K562 (cell line): ENCODE measurements around the gene MRPL3. TPM values are rescaled to one million over a fixed set of nuclear protein-coding genes. Genes with fewer than 3 reads are reported as not detected.

ENCODE experiments used
- ATAC-seq: fragments of 200-7000 bp; cut with Tn5 transposase; 3 replicates; pipeline ENCODE4 v1.9.1; 2020; ENCODE audit warnings: moderate library complexity
- Bru-seq: library from RNA; stranded (reverse); fragments of 400-500 nt; gene quantifications from one replicate; lab custom pipeline; 2021; lab: Mats Ljungman, UMichigan
- BruChase-seq, 2 experiments: library from RNA; stranded (reverse); fragments of 400-500 nt; gene quantifications; one replicate each; lab custom pipeline; 2021; lab: Mats Ljungman, UMichigan
- BruUV-seq: library from RNA; stranded (reverse); fragments of 400-500 nt; replicated peaks from 2 replicates; lab custom pipeline; 2021; lab: Mats Ljungman, UMichigan
- CTCF ChIA-PET: fragments of 300-600 bp; formaldehyde crosslinking; extraction: SDS; loops from one replicate; lab custom pipeline; 2021; ENCODE audit warnings: low intra/inter-chr PET ratio; lab: Yijun Ruan, JAX
- POLR2A ChIA-PET: fragments of 300-600, 350-650 bp; sonication (Branson Sonifier 250); formaldehyde crosslinking; extraction: SDS; loops from one replicate; lab custom pipeline; 2021; ENCODE audit warnings: antibody characterized with exemption, inconsistent platforms; lab: Yijun Ruan, JAX
- DNase-seq, 4 experiments: peaks; one replicate each; pipeline versions ENCODE4 v3.0.0 to v3.0.0-alpha.2; 2011 to 2018; ENCODE audit warnings: low spot score in 3 of 4, mixed read lengths in 3 of 4; ENCODE audit errors: extremely low read depth in 1 of 4
- FAIRE-seq: peaks from 2 replicates; lab custom pipeline; 2011; peaks lifted over from hg19 to GRCh38; lab: Jason Lieb, UNC
- H2AFZ ChIP-seq: 2 replicates; pipeline ENCODE4 v1.6.0; 2011; ENCODE audit warnings: low read depth, low read length, control low read depth, inconsistent platforms
- H3K27ac ChIP-seq: fragments of 200-600 bp; 3 replicates; pipeline ENCODE4 v1.8.0; 2011; ENCODE audit warnings: low read depth, mild to moderate bottlenecking, control low read depth, inconsistent platforms, low read length, moderate library complexity, mixed read lengths; ENCODE audit errors: extremely low read depth
- H3K27me3 ChIP-seq, 2 experiments: fragments of 300-600 bp in 1 of 2; 2 replicates in 1 of 2; 3 replicates in 1 of 2; pipeline versions ENCODE4 v1.6.0 to v1.8.0; 2011; ENCODE audit warnings: inconsistent platforms in 2 of 2, low read length in 2 of 2, mild to moderate bottlenecking in 1 of 2, mixed read lengths in 1 of 2, moderate library complexity in 1 of 2; ENCODE audit not compliant: control insufficient read depth in 2 of 2, insufficient read depth in 2 of 2
- H3K36me3 ChIP-seq: fragments of 300-600 bp; 3 replicates; pipeline ENCODE4 v1.8.0; 2011; ENCODE audit warnings: mild to moderate bottlenecking, low read length, inconsistent platforms; ENCODE audit not compliant: control insufficient read depth, insufficient read depth
- H3K4me1 ChIP-seq, 2 experiments: fragments of 200-600 bp in 1 of 2; replicated peaks in 1 of 2; 2 replicates in 1 of 2; 3 replicates in 1 of 2; pipeline versions ENCODE4 v1.5.1 to v1.8.0; 2011; ENCODE audit warnings: inconsistent platforms in 2 of 2, low read length in 2 of 2, mild to moderate bottlenecking in 1 of 2, mixed read lengths in 1 of 2, moderate library complexity in 1 of 2; ENCODE audit not compliant: control insufficient read depth in 2 of 2, insufficient read depth in 2 of 2
- H3K4me2 ChIP-seq: 2 replicates; pipeline ENCODE4 v1.6.1; 2011; ENCODE audit warnings: low read length, control low read depth, inconsistent platforms, mixed read lengths; ENCODE audit not compliant: insufficient read depth
- H3K4me3 ChIP-seq: fragments of 200-600 bp; sonication (generic), shearing (Covaris generic); 2 replicates; pipeline ENCODE4 v1.5.1; 2016; ENCODE audit warnings: control low read depth, inconsistent platforms
- H3K79me2 ChIP-seq: fragments of 200-600 bp; 3 replicates; pipeline ENCODE4 v1.8.0; 2011; ENCODE audit warnings: low read length, inconsistent platforms; ENCODE audit not compliant: control insufficient read depth, insufficient read depth
- H3K9ac ChIP-seq, 2 experiments: 2 replicates each; pipeline versions ENCODE4 v1.6.0 to v1.6.1; 2011; ENCODE audit warnings: low read depth in 2 of 2, low read length in 2 of 2, control low read depth in 1 of 2, inconsistent platforms in 1 of 2, mild to moderate bottlenecking in 1 of 2, mixed read lengths in 1 of 2; ENCODE audit not compliant: insufficient read depth in 1 of 2
- H3K9me1 ChIP-seq: one replicate; pipeline ENCODE4 v1.6.0; 2011; ENCODE audit warnings: inconsistent platforms, mild to moderate bottlenecking, low read length, moderate library complexity; ENCODE audit not compliant: control insufficient read depth, insufficient read depth
- H3K9me3 ChIP-seq: replicated peaks from 2 replicates; pipeline ENCODE4 v1.5.1; 2011; ENCODE audit warnings: low read depth, low read length, inconsistent platforms; ENCODE audit not compliant: control insufficient read depth, insufficient read depth
- H4K20me1 ChIP-seq: replicated peaks from 2 replicates; pipeline ENCODE4 v1.6.1; 2011; ENCODE audit warnings: low read length, inconsistent platforms, mixed read lengths; ENCODE audit not compliant: control insufficient read depth, insufficient read depth
- CBFA2T2 ChIP-seq: fragments of 450-650 bp; conservative IDR thresholded peaks from 2 replicates; pipeline ENCODE4 v1.6.1; 2017; ENCODE audit warnings: mild to moderate bottlenecking
- E2F3 ChIP-seq: fragments of 250-450 bp; sonication (Bioruptor Pico); IDR thresholded peaks from 2 replicates; pipeline ENCODE4 v1.4.0; 2020; ENCODE audit warnings: mild to moderate bottlenecking
- FOXK2 ChIP-seq, 2 experiments: fragments of 450-650 bp; IDR thresholded peaks in 1 of 2; conservative IDR thresholded peaks in 1 of 2; 2 replicates each; pipeline ENCODE4 v1.6.1; 2016; ENCODE audit warnings: low read depth in 2 of 2, mild to moderate bottlenecking in 1 of 2
- HEY1 ChIP-seq: fragments of 250-450 bp; sonication (Bioruptor Pico); IDR thresholded peaks from 2 replicates; pipeline ENCODE4 v1.5.0; 2020; ENCODE audit warnings: mild to moderate bottlenecking, moderate library complexity, borderline replicate concordance
- SAFB ChIP-seq: fragments of 200-400 bp; formaldehyde crosslinking; IDR thresholded peaks from 2 replicates; pipeline ENCODE4 v1.6.1; 2017; ENCODE audit warnings: low read depth, low read length, borderline replicate concordance
- ZC3H8 ChIP-seq: fragments of 450-650 bp; IDR thresholded peaks from 2 replicates; pipeline ENCODE4 v1.6.1; 2017
- ZNF354B ChIP-seq: fragments of 250-450 bp; sonication (Bioruptor Pico); IDR thresholded peaks from 2 replicates; pipeline ENCODE4 v1.4.0; 2020
- ZNF431 ChIP-seq: sonication (generic); formaldehyde crosslinking; IDR thresholded peaks from 2 replicates; pipeline ENCODE4 v1.8.0; 2022; ENCODE audit warnings: mild to moderate bottlenecking, missing genetic modification reagents
- WGBS: fragments of 100-300 bp; shearing (Covaris generic); methylation state at CpG from one replicate; pipeline ENCODE4 v1.1.6; 2016; ENCODE audit warnings: low coverage, mixed read lengths; ENCODE audit not compliant: insufficient coverage; ENCODE audit errors: missing lambda C conversion rate; 5-methylcytosine and 5-hydroxymethylcytosine counted together
- in situ Hi-C: fragments of 300-500 bp; cut with MboI; formaldehyde crosslinking; loops from 4 replicates; pipeline ENCODE4 v1.15.0; 2018; ENCODE audit warnings: inconsistent platforms, mixed read lengths
- intact Hi-C: fragments of 100-400 bp; cut with micrococcal nuclease; formaldehyde crosslinking; loops from 2 replicates; pipeline ENCODE4 v1.14.2; 2022
- long read RNA-seq, 3 experiments: library from polyadenylated mRNA in 2 of 3; library from RNA in 1 of 3; unstranded in 2 of 3; stranded (forward) in 1 of 3; transcript quantifications; one replicate each; pipeline ENCODE4 v2.0.0, GENCODE V29; 2019 to 2022
- polyA minus RNA-seq, 3 experiments: library from RNA; depleted of rRNA, polyadenylated mRNA; stranded (reverse); fragments of >200 nt; gene quantifications; 2 replicates each; pipeline ENCODE4 v1.2.3, GENCODE V29; 2011
- polyA plus RNA-seq, 8 experiments: library from polyadenylated mRNA; depleted of rRNA in 4 of 8; stranded (reverse) in 5 of 8; unstranded in 3 of 8; fragments of >200 nt; fragmentation: Nextera tagmentation in 2 of 8; fragmentation: Illumina TruSeq in 1 of 8; extraction: Ambion mirVana in 2 of 8; extraction: Trizol in 1 of 8; gene quantifications; 2 replicates each; pipeline versions ENCODE4 v1.2.1 to v1.2.3, GENCODE V29; 2011 to 2014; ENCODE audit warnings: inconsistent platforms in 1 of 8, missing spikeins in 1 of 8
- total RNA-seq, 7 experiments: library from RNA; depleted of rRNA in 6 of 7; stranded (reverse); fragments of >200 nt in 6 of 7; fragmentation: Illumina TruSeq in 2 of 7; extraction: Trizol in 2 of 7; gene quantifications; 2 replicates each; pipeline versions ENCODE4 v1.2.1 to v1.2.3, GENCODE V29; 2011 to 2021; ENCODE audit warnings: low replicate concordance in 1 of 7
- TF ChIP-seq, protein P1 (sequence below): sonication (generic); formaldehyde crosslinking; IDR thresholded peaks from 2 replicates; pipeline ENCODE4 v1.8.0; 2022; ENCODE audit warnings: mild to moderate bottlenecking, missing genetic modification reagents
- TF ChIP-seq, protein P2 (sequence below): fragments of 450-650 bp; IDR thresholded peaks from 2 replicates; pipeline ENCODE4 v1.6.1; 2016; ENCODE audit warnings: missing biosample characterization, missing genetic modification characterization

Gene MRPL3
- 46.8 and 74.7 TPM in 2 replicates for total RNA-seq (2011; cell fraction: chromatin; rRNA removed; ENCODE audit: low replicate concordance)
- total RNA-seq (2011; cell fraction: nucleolus; rRNA removed): 47.5 and 48.3 TPM in 2 replicates
- 66.1 and 118 TPM in 2 replicates for total RNA-seq (2011; cell fraction: nucleoplasm; rRNA removed)
- total RNA-seq (2014; rRNA removed) (190 and 234 TPM in 2 replicates), total RNA-seq (2014; rRNA removed; fragmentation: Illumina TruSeq; extraction: Trizol) (190 and 199 TPM in 2 replicates), total RNA-seq (2015; rRNA removed; fragmentation: Illumina TruSeq; extraction: Trizol) (194 and 205 TPM in 2 replicates), total RNA-seq (2021) (126 and 134 TPM in 2 replicates), polyA plus RNA-seq (2011; rRNA removed) (192 and 260 TPM in 2 replicates), polyA plus RNA-seq (2014; fragmentation: Illumina TruSeq; extraction: Trizol) (213 and 340 TPM in 2 replicates), polyA plus RNA-seq (2014; fragmentation: Nextera tagmentation; extraction: Ambion mirVana) (10 to 100 TPM; 81.7 to 85.0 TPM), polyA plus RNA-seq (2014; rRNA removed) (156 and 173 TPM in 2 replicates), polyA minus RNA-seq (2011; rRNA and poly(A)+ RNA removed) (229 and 246 TPM in 2 replicates), Bru-seq, nascent RNA (percentile 91 among the genes with signal in this experiment), BruChase-seq, experiment 1, labeled RNA remaining after a 2-hour chase (percentile 94 among the genes with signal in this experiment), BruChase-seq, experiment 2, labeled RNA remaining after a 6-hour chase (percentile 94 among the genes with signal in this experiment)
- 96.9 and 131 TPM in 2 replicates for polyA plus RNA-seq (2011; cell fraction: cytosol; rRNA removed)
- 65.0 and 82.6 TPM in 2 replicates for polyA plus RNA-seq (2011; cell fraction: nucleus; rRNA removed)
- 96.4 and 128 TPM in 2 replicates for polyA plus RNA-seq (2012)
- polyA minus RNA-seq (2011; cell fraction: cytosol; rRNA and poly(A)+ RNA removed): 50.1 and 65.1 TPM in 2 replicates
- 84.7 and 117 TPM in 2 replicates for polyA minus RNA-seq (2011; cell fraction: nucleus; rRNA and poly(A)+ RNA removed)
- long read RNA-seq, experiment 1, transcript MRPL3-201 (10 exons, 1,706 nt): major isoform, 269 of 365 reads
- long read RNA-seq, experiment 1, transcript MRPL3-209 (10 exons, 1,377 nt): minor isoform, 7 of 365 reads
- long read RNA-seq, experiment 1, partial matches to known transcripts: 32 of 365 reads
- long read RNA-seq, experiment 1, other reads (novel, unspliced or antisense): 55 of 365 reads
- long read RNA-seq, experiment 2, transcript MRPL3-201 (10 exons, 1,706 nt): major isoform, 96 of 177 reads
- long read RNA-seq, experiment 2, partial matches to known transcripts: 22 of 177 reads
- long read RNA-seq, experiment 2, other reads (novel, unspliced or antisense): 54 of 177 reads
- long read RNA-seq, experiment 3, transcript MRPL3-201 (10 exons, 1,706 nt): major isoform, 265 of 293 reads
- long read RNA-seq, experiment 3, partial matches to known transcripts: 6 of 293 reads
- long read RNA-seq, experiment 3, other reads (novel, unspliced or antisense): 18 of 293 reads

DNA sequence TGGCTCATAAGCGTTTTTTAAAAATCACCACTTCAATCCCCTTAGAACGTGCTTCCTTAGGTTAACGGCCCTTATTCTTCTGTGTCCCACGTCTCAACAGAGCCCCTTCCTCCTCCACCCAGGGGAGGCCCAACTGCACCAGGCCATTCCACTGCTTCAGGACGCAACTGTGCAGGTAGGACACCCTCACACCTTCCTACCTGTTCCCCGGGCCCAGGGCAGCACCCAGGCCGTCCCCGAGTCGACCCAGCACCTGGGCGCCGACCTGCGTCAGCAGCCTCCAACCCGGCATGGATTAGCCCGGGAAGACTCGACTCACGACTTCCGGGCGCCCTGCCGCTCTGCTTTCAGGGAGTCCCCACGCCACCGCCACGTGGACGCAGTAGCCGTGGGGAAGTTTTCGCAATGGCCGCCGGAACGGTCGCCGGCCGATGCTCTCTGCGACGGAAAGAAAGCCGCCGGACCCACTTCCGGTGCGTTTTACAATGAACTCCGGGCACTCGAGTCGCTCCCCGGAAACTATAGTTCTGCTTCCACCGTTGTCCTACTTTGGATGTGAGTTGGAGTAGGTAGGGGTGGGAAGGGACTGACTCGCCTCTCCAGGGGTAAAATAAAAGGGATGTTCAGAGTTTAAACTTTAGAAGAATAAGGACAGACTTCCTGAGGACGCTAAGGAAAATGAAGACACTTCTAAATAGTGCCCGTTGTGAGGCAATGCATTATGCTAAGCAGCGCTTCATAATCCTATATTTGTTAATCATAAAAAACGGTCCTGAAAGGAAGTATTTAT, at the start of gene MRPL3:
Gene MRPL3, minus strand, starts transcription at position 442 of the 790 bp plus-strand sequence. Its CDS starts 150 bp downstream, at position 292.
- peak within 1 kb of the TSS; percentile 97 for H2AFZ ChIP-seq
- H3K9me3 ChIP-seq: no peaks in the 10 kb centered on the region
- no TSS peak for BruUV-seq
- ChIA-PET CTCF (no interaction called here), POLR2A (interaction anchor here (0.6 kb wide), 1 partner anchor 120 kb away, joined by 3 read pairs; no protein-coding TSS in a partner anchor)
- H3K27me3 ChIP-seq: peaks cover 0 to 6% of the 10 kb centered on the region in 2 experiments; a peak in 2 of 5 replicates
- H3K79me2 ChIP-seq: peaks cover 47% of the 10 kb centered on the region
- peak within 1 kb of the TSS; percentile 99 for H3K9ac ChIP-seq
- in situ Hi-C loops: no loop called here
- H3K4me3 ChIP-seq: peak within 1 kb of the TSS; percentile 98
- WGBS: 3% methylated on average over 30 of the region's 47 CpGs
- peak within 1 kb of the TSS; percentile 97 for H3K27ac ChIP-seq
- no peaks in the 10 kb centered on the region for H3K9me1 ChIP-seq
- peak within 1 kb of the TSS; percentile 94 for H3K4me2 ChIP-seq
- FAIRE-seq: no peak
- H3K36me3 ChIP-seq: peaks cover 35% of the 10 kb centered on the region
- H4K20me1 ChIP-seq: no peaks in the 10 kb centered on the region
- peak; percentile 96 for ATAC-seq
- intact Hi-C loops: no loop called here
- peak; percentile 70 to 90 (median 72) for DNase-seq
- no peaks in the 10 kb centered on the region for H3K4me1 ChIP-seq
- TF ChIP-seq E2F3 (CRISPR knock-in tag) (no peak), ZC3H8 (no peak), ZNF354B (CRISPR knock-in tag) (no peak), HEY1 (CRISPR knock-in tag) (no peak), FOXK2 (conservative IDR thresholded peaks at IDR 0.05 in 1 of 2, IDR thresholded peaks at IDR 0.05 in 1 of 2; ENCODE audit: low read depth in 2 of 2) (peak in 1 of 2 experiments; percentile 52; a peak in 1 of 4 replicates), ZNF431 (CRISPR knock-in tag) (0 out of 2 replicates have a peak, but pooled peaks have one; percentile 45), CBFA2T2 (no peak), SAFB (no peak)
- TF ChIP-seq, protein P1, sequence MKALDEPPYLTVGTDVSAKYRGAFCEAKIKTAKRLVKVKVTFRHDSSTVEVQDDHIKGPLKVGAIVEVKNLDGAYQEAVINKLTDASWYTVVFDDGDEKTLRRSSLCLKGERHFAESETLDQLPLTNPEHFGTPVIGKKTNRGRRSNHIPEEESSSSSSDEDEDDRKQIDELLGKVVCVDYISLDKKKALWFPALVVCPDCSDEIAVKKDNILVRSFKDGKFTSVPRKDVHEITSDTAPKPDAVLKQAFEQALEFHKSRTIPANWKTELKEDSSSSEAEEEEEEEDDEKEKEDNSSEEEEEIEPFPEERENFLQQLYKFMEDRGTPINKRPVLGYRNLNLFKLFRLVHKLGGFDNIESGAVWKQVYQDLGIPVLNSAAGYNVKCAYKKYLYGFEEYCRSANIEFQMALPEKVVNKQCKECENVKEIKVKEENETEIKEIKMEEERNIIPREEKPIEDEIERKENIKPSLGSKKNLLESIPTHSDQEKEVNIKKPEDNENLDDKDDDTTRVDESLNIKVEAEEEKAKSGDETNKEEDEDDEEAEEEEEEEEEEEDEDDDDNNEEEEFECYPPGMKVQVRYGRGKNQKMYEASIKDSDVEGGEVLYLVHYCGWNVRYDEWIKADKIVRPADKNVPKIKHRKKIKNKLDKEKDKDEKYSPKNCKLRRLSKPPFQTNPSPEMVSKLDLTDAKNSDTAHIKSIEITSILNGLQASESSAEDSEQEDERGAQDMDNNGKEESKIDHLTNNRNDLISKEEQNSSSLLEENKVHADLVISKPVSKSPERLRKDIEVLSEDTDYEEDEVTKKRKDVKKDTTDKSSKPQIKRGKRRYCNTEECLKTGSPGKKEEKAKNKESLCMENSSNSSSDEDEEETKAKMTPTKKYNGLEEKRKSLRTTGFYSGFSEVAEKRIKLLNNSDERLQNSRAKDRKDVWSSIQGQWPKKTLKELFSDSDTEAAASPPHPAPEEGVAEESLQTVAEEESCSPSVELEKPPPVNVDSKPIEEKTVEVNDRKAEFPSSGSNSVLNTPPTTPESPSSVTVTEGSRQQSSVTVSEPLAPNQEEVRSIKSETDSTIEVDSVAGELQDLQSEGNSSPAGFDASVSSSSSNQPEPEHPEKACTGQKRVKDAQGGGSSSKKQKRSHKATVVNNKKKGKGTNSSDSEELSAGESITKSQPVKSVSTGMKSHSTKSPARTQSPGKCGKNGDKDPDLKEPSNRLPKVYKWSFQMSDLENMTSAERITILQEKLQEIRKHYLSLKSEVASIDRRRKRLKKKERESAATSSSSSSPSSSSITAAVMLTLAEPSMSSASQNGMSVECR: peak; percentile 82
- TF ChIP-seq, protein P2, sequence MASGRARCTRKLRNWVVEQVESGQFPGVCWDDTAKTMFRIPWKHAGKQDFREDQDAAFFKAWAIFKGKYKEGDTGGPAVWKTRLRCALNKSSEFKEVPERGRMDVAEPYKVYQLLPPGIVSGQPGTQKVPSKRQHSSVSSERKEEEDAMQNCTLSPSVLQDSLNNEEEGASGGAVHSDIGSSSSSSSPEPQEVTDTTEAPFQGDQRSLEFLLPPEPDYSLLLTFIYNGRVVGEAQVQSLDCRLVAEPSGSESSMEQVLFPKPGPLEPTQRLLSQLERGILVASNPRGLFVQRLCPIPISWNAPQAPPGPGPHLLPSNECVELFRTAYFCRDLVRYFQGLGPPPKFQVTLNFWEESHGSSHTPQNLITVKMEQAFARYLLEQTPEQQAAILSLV (tag): no peak
